Measurements from ENCODE around the gene FAM180B. TPM values are rescaled to one million over a fixed set of nuclear protein-coding genes. Genes with fewer than 3 reads are reported as not detected.

Gene FAM180B
- total and polyA plus RNA-seq, 2 of the 8 experiments (the other 6 are each of a cell fraction or from before 2014, with no cell fraction given), result 0.09 TPM; not detected in 1

- POLR2A ChIA-PET (ENCODE audit: partially characterized antibody), result interaction anchor here (1.1 kb wide), 1 partner anchor 88 kb away, joined by 3 read pairs; no protein-coding TSS in a partner anchor
- Histone ChIP-seq H3K27me3 (replicated peaks in 1 of 4; ENCODE audit: control insufficient read depth in 3 of 4, extremely low read depth in 1 of 4, insufficient read depth in 3 of 4, low read length in 3 of 4) (no peaks in the 10 kb centered on the region), H4K20me1 (replicated peaks in 1 of 2; ENCODE audit: control insufficient read depth in 1 of 2, insufficient read depth in 2 of 2, low read length in 2 of 2) (no peaks in the 10 kb centered on the region), H3K36me3 (ENCODE audit: control insufficient read depth in 2 of 4, insufficient read depth in 4 of 4, low read length in 3 of 4) (no peaks in the 10 kb centered on the region), H2AK5ac (ENCODE audit: low read depth, low read length) (no peak overlapping the region), H2BK5ac (ENCODE audit: low read depth, low read length) (no peak overlapping the region), H3K4me1 (replicated peaks in 1 of 4; ENCODE audit: control insufficient read depth in 3 of 4, insufficient read depth in 4 of 4, low read length in 3 of 4) (peaks cover 0 to 2% (median 0%) of the 10 kb centered on the region in 4 experiments; a peak in 1 of 7 replicates), H3K23ac (ENCODE audit: insufficient read length) (no peak overlapping the region), H3K79me1 (ENCODE audit: low read depth, low read length) (no peaks in the 10 kb centered on the region), H2BK12ac (ENCODE audit: low read depth, low read length) (no peak overlapping the region), H3K18ac (ENCODE audit: extremely low read depth, low read length) (no peak overlapping the region), H3K9me3 (ENCODE audit: insufficient read depth in 2 of 2, low read depth in 1 of 2, low read length in 1 of 2) (no peaks in the 10 kb centered on the region), H2BK20ac (ENCODE audit: low read length) (no peak overlapping the region), H3K56ac (replicated peaks; ENCODE audit: insufficient read length, low read depth, low read length) (no peak overlapping the region), H3K4me2 (ENCODE audit: insufficient read depth in 1 of 2, low read depth in 2 of 2, low read length in 2 of 2) (no peak overlapping the region), H2BK15ac (ENCODE audit: low read length) (no peak overlapping the region), H4K5ac (ENCODE audit: insufficient read length, low read depth, low read length) (no peak overlapping the region), H2BK120ac (replicated peaks; ENCODE audit: low read depth, low read length) (no peak overlapping the region), H3K4me3 (ENCODE audit: extremely low read depth in 1 of 4, insufficient read depth in 2 of 4, low read depth in 3 of 4, low read length in 4 of 4) (no peak overlapping the region), H2AFZ (ENCODE audit: low read length) (no peak overlapping the region), H3K23me2 (ENCODE audit: low read depth, low read length) (no peaks in the 10 kb centered on the region), H4K8ac (ENCODE audit: extremely low read depth, insufficient read depth, low read length) (no peak overlapping the region), H3K9ac (replicated peaks in 1 of 4; ENCODE audit: extremely low read depth in 1 of 4, low read depth in 3 of 4, low read length in 3 of 4) (no peak overlapping the region), H3K79me2 (ENCODE audit: control insufficient read depth in 1 of 2, insufficient read depth in 2 of 2, low read length in 2 of 2) (no peaks in the 10 kb centered on the region), H3K4ac (replicated peaks; ENCODE audit: insufficient read length, low read depth, low read length) (no peak overlapping the region), H3K27ac (ENCODE audit: low read depth, low read length) (no peak overlapping the region), H4K91ac (replicated peaks; ENCODE audit: insufficient read length, low read length) (no peak overlapping the region), H3K14ac (ENCODE audit: insufficient read length) (no peak overlapping the region)
- CTCF ChIA-PET (ENCODE audit: partially characterized antibody), result no interaction called here
- FAIRE-seq (no peak), DNase-seq (ENCODE audit: low read depth in 1 of 2, low spot score in 2 of 2) (no peak)
- WGBS, 2 experiments (ENCODE audit: extremely low coverage in 1 of 2, insufficient coverage in 1 of 2, insufficient read length in 1 of 2, insufficient replicate concordance in 2 of 2, low coverage in 1 of 2, low lambda C conversion rate in 2 of 2, missing lambda C conversion rate in 1 of 2), result 96% methylated on average over 1 of the region's 1 CpG; no CpG with 5 or more reads in 1 of the 2 experiments
- no peak for TF ChIP-seq SP2 (IDR thresholded peaks at IDR 0.05; ENCODE audit: low read length)
- TF ChIP-seq JUN (IDR thresholded peaks at IDR 0.05; ENCODE audit: low read depth, low read length), result no peak
Measured at GRCh38 chr11:47558695-47559094, 27.8 kb upstream of the FAM180B start.
